NCI-H1048 (cell line): Measurements from ENCODE around the gene FAM120B.
"Not testable (repeated sequence)": the region's sequence is repeated elsewhere in the genome, so short reads cannot be mapped to it uniquely, and the experiment has no call there.

Experiments
- DNase-seq: peaks from one replicate; lab custom pipeline; 2025; lab: John Stamatoyannopoulos, UW

FAM120B gene

GRCh38 chr6:170297576-170298330 lies 8.8 kb upstream of the FAM120B start:
- no peak for DNase-seq

DNA sequence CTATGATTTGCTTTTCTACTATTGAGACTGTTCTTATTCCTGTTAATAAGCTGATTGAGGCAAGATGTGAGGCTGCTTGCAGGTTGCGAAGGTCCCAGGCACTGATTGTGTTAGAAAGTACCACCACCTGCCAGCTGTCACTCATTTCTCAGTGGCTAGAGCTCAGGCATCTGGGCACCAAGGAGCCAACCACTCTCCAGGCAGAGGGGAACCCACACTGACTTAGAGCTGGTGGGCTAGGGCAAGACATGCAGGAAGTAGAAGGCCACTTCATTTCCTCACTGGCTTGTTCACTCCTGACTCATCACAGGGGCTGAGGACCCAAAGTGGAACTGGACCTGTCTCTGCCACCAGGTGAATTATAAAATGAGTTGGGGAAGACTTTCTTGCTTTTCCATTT lies 7.9 kb upstream of the FAM120B start:
- no peak for DNase-seq

GRCh38 chr6:170301184-170301583 lies 5.4 kb upstream of the FAM120B start:
- DNase-seq, result no peak

- no peak for DNase-seq
These were observed 694 bp upstream of the FAM120B start for GRCh38 chr6:170305805-170306323.

DNA sequence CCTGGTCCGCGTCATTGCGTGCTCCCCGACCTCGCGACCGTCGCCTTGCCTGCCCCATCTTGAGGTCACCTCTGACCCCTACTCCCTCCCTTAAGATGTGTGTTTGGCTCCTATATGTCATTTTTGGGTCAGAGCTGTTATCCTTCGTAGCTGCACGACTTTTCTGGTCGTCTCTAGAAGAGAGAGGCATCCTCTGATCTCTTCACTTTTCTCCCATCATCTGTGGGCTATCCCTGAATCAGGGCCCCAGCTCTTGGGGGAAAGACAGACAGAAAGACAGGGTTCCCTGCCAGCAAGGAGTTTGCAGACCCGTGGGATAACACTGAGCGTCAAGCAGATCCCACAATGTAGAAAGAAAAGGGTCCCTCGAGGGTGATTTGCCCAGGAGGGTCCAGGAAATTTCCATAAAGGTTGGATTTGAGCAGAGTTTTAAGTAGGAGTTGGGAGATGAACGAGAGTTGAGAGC lies 555 bp downstream of the FAM120B start:
- DNase-seq, result no peak

- no peak for DNase-seq
These were observed 2.2 kb downstream of the FAM120B start for GRCh38 chr6:170308761-170309160.

DNA sequence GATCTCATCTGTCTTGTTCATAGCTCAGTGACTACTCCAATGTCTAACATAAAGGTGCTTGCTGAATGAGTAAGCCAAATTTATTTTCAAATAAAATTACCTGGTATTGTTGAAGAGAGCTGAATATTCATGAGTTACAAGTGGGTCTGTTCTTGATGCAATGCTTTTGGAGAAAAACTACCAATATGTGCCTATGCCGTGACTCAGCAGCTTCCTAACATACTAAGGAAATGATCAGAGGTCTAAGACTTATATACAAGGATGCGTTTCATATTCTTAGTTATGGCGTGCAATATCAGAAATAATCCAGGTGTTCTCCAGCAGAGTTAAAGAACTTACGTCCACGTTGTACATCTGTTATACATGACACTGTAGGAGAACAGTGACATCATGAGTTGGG lies 5.1 kb downstream of the FAM120B start:
- DNase-seq, result no peak

DNA sequence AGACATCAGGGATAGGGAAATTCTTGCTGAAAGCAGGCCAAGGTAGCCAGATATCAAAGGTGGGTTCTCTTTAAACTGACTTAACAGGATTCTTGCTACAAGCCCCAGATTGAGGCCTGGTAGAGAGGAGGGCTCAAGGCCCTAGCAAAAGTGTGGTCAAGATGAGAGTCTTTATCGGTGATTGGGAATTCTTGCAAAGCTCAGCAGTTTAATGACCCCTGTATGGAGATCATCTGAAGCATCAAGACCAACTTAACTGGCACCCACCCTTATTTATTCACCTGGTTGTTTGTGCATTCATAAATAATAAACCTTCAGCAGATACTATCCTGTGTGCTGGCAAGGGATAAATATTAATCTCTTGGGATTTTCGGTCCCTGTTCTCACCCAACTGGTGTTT lies 6.3 kb downstream of the FAM120B start:
- DNase-seq, result no peak

- no peak for DNase-seq
These were observed 7.2 kb downstream of the FAM120B start for GRCh38 chr6:170313716-170314295.

DNA sequence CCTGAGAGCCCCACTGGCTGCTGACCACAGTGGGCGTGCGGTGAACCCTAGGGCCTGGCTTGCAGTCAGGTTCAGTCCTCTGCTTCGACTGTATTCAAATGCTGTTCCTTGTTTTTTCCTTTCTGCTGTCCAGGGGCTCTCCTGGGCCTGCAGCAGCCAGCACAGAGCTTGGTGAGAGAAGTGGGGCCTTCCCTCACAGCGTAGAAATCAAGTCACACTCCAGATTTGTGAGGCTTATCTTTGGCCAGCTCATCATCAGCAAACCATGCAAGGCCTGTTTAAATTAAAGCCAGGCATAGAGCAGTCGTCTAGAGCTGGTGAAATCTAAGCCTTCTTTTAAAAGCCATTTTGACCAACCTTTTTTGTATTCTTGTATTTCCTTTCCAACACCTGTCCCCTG lies 8.4 kb downstream of the FAM120B start:
- DNase-seq, result no peak

DNA sequence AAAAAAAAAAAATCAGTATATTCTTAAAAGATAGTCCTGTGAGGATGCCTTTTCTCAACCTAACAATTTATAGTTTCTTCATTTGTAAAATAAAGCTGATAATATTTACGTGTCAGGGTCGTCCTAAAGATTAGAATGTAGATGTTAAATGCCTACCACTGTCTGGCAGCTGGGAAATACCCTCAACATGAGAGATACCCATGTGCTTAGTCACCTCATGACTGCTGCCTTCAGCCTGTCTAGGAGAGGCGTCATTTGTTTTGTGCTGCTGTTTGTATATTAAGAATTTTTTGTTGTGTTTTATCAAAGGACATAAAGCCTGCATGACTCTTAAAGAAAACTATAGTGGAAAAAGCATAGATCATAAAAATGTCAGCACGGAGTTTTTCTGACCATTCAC lies 9.5 kb downstream of the FAM120B start:
- no peak for DNase-seq

GRCh38 chr6:170317076-170317475 lies 10.5 kb downstream of the FAM120B start:
- DNase-seq, result no peak

DNA sequence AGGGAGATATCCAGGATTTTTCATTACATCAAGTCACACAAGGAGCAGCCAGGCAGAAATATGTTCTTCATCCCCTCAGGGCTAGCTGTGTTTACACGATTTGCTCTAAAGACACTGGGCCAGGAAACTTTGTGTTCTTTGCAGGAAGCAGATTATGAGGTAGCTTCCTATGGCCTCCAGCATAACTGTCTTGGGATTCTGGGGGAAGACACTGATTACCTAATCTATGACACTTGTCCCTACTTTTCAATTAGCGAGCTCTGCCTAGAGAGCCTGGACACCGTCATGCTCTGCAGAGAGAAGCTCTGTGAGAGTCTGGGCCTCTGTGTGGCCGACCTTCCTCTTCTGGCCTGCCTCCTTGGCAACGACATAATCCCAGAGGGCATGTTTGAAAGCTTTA lies 11.2 kb downstream of the FAM120B start:
- DNase-seq, result no peak

DNA sequence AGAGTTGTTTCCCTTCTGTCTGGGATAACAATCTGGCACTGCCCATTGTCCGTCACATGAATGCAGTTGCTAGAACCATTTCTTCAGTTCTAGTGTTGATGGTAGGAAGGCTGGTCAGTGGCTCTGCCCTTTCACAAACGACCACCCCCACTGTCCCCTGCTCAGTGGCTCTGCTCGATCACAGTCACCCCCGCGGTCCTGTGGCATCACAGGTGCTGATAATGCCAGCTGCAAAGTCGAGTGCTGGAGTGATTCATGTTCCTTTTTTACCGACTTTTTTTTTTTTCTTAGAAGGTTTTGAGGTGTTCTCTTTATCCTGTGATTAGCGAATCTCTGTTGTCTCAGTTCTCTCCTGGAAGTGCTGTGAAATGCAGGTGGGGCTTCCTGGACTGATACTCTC lies 22.8 kb downstream of the FAM120B start:
- DNase-seq, result no peak

DNA sequence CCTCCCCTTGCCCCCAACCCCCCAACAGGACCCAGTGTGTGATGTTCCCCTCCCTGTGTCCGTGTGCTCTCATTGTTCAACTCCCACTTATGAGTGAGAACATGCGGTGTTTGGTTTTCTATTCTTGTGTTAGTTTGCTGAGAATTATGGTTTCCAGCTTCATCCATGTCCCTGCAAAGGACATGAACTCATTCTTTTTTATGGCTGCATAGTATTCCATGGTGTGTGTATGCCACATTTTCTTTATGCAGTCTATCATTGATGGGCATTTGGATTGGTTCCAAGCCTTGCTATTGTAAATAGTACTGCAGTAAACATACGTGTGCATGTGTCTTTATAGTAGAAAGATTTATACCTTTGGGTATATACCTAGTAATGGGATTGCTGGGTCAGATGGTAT lies 28.6 kb downstream of the FAM120B start:
- DNase-seq, result not testable (repeated sequence)

DNA sequence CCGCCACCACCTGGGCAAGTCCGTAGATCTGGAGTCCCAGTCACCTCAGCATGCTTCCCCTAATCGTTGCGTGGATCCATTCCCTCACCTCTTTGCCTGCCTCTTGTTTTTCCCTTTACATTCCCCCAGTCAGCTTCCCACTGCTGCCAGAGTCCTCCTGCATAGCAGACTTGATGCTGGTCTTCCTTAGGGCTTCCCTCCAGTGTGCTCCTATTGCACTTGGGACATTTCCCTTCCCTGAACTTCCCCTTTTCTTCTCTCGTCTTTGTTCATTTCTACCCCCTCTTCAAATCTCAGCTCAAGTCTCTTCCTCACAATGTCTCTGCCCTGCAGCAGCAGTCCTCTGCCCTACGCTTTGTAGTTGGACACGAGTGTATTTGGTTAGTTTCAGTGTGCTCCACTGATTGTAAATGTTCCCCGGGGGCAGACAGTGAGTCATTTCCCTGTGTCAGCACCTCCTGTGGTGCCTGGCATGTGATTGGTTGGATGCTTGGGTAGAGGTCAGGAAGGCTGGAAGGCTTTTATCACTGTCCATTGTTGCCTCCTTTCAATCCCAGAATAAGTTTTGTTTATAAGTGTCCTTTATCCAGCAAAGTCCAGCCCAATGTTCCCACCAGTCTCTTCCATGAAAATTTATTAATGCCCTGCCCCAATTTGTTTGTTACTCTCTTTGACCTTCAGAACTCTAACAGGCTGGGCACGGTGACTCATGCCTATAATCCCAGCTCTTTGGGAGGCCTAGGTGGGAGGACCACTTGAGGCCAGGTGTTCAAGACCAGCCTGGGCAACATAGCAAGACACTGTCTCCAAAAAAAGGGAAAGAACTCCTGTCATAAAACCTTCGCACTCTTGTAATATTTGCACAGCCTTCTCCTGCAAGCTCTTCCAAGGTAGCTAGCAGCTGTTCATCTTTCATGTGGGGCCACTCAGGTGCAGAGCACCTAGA lies 38.3 kb downstream of the FAM120B start:
- no peak for DNase-seq

GRCh38 chr6:170345662-170346061 lies 39.1 kb downstream of the FAM120B start:
- DNase-seq, result no peak

DNA sequence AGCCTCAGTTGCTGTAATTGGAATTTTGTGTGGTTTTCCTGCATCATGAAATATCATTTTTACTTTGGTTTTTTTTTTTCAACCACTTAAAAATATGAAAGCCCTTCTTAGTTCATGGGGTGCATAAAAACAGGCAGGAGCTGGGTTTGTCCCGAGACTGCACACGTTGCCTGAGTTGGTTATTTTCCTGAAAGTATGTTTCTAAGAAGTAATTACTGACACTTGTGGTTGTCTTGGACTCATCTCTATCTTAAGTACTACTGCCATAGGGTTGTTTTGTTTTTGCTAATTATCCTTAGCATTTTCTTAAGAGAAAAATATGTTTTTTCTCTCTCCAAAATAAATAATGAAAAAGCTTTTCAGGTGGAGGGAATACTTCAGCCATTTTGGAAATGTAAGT lies 40.1 kb downstream of the FAM120B start:
- no peak for DNase-seq

DNA sequence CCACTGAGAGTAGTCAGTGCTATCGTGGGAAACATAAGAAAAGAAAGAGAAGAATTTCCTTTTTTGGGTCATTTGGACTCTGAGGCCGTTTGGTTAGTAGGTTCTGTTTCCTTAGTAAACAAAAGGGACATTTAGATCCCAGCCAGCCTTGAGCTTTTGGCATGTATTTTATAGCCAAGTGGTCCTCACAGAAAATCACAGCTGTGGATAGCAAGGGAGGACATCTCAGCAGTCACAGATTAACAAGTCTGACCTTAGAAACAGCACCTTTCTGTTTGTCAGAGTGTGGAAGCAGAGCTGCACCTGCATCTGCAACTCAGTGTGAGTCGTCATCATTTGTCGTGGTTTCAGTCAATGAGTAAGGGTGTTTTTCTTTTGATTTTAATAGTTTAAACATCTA lies 40.5 kb downstream of the FAM120B start:
- no peak for DNase-seq

DNA sequence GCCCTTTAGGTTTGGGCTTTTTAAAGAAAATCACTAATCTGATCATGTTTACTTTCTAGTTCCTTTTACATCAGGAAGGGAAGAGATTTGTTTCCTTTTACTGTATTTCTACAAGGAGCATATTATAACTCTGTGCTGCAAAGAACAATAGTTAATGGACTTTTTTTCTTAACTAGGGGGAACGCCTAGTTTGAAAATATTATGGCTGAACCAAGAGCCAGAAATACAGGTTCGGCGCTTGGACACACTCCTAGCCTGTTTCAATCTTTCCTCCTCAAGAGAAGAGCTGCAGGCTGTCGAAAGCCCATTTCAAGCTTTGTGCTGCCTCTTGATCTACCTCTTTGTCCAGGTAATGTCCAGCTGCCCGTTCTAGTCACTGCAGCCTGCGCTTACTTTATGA lies 41.4 kb downstream of the FAM120B start:
- DNase-seq, result no peak

- not testable (repeated sequence) for DNase-seq
These were observed 44.9 kb downstream of the FAM120B start for GRCh38 chr6:170351456-170351855.

DNA sequence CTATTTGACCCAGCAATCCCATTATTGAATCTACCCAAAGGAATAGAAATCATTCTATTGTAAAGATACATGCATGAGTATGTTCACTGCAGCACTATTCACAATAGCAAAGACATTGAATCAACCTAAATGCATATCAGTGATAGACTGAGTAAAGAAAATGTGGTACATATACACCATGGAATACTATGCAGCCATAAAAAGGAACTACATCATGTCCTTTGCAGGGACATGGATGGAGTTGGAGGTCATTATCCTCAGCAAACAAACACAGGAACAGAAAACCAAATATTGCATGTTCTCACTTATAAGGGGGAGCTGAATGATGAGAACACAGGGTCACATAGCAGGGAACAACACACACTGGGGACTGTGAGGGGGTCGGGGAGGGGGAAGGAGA lies 48.6 kb downstream of the FAM120B start:
- DNase-seq, result not testable (repeated sequence)

DNA sequence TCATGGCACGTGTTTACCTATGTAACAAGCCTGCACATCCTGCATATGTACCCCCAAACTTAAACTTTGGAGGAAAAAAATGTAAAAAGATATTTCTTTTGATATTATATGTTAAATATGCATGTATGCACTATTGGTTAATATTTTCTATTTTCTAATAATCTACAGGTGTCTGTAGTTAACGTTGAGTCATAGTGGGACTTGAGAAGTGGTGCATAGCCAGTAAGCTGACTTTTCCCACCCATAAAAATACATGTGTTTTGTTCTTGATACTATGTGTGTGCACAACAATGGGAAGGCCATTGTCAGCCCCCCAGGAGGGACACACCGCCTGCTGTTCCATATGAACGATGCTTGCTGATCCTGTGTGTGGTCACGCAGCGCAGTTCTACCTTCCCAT lies 49.1 kb downstream of the FAM120B start:
- no peak for DNase-seq
